K562 (cell line): Measurements from ENCODE around the gene NCOA3. TPM values are rescaled to one million over a fixed set of nuclear protein-coding genes. Genes with fewer than 3 reads are reported as not detected.
A peak's percentile ranks its signal among the peaks of the same experiment; 100 is the strongest.

ENCODE experiments used
- ARHGAP35 ChIP-seq: fragments of 450-650 bp; IDR thresholded peaks from 2 replicates; pipeline ENCODE4 v1.6.1; 2018; ENCODE audit not compliant: partially characterized antibody
- CC2D1A ChIP-seq: fragments of 450-650 bp; IDR thresholded peaks from 2 replicates; pipeline ENCODE4 v1.6.1; 2017; ENCODE audit warnings: mild to moderate bottlenecking
- CREB1 ChIP-seq, 2 experiments: sonication (generic) in 1 of 2; formaldehyde crosslinking in 1 of 2; IDR thresholded peaks; 2 replicates each; pipeline versions ENCODE4 v1.6.1 to v1.8.0; 2012 to 2022; ENCODE audit warnings: inconsistent platforms in 1 of 2, mild to moderate bottlenecking in 1 of 2, missing genetic modification reagents in 1 of 2, moderate library complexity in 1 of 2
- CTBP1 ChIP-seq: fragments of 450-650 bp; IDR thresholded peaks from 2 replicates; pipeline ENCODE4 v1.6.1; 2016; ENCODE audit warnings: borderline replicate concordance
- ESRRB ChIP-seq: fragments of 250-450 bp; sonication (Bioruptor Pico); IDR thresholded peaks from 2 replicates; pipeline ENCODE4 v1.5.0; 2020; ENCODE audit warnings: mild to moderate bottlenecking, moderate library complexity, borderline replicate concordance
- FOXA3 ChIP-seq, 2 experiments: fragments of 450-650 bp in 1 of 2; sonication (generic) in 1 of 2; formaldehyde crosslinking; IDR thresholded peaks in 1 of 2; conservative IDR thresholded peaks in 1 of 2; 2 replicates each; pipeline versions ENCODE4 v1.4.0 to v1.8.0; 2020 to 2022; ENCODE audit warnings: mild to moderate bottlenecking in 2 of 2, missing genetic modification reagents in 1 of 2
- MTA2 ChIP-seq: fragments of 450-650 bp; IDR thresholded peaks from 2 replicates; pipeline ENCODE4 v1.6.1; 2016; ENCODE audit warnings: low read depth
- NR2F6 ChIP-seq: fragments of 450-650 bp; formaldehyde crosslinking; IDR thresholded peaks from 2 replicates; pipeline ENCODE4 v1.4.0; 2020; ENCODE audit warnings: mild to moderate bottlenecking
- PKNOX1 ChIP-seq: fragments of 450-650 bp; IDR thresholded peaks from 2 replicates; pipeline ENCODE4 v1.6.1; 2016
- PML ChIP-seq: IDR thresholded peaks from 2 replicates; pipeline ENCODE4 v1.6.1; 2012; ENCODE audit warnings: low read length, inconsistent platforms
- POU5F1 ChIP-seq: fragments of 150-350 bp; IDR thresholded peaks from 2 replicates; pipeline ENCODE4 v1.6.1; 2014; ENCODE audit warnings: borderline replicate concordance, low read length, low read depth, mild to moderate bottlenecking; ENCODE audit not compliant: partially characterized antibody
- RBM22 ChIP-seq: fragments of 200-400 bp; formaldehyde crosslinking; IDR thresholded peaks from 2 replicates; pipeline ENCODE4 v1.6.1; 2018; ENCODE audit warnings: low read length, low read depth; ENCODE audit not compliant: poor library complexity, severe bottlenecking
- RBM25 ChIP-seq: fragments of 200-400 bp; formaldehyde crosslinking; IDR thresholded peaks from 2 replicates; pipeline ENCODE4 v1.6.1; 2018; ENCODE audit warnings: low read length, low read depth, moderate library complexity; ENCODE audit not compliant: severe bottlenecking
- RFX1 ChIP-seq: fragments of 450-650 bp; IDR thresholded peaks from 2 replicates; pipeline ENCODE4 v1.6.1; 2016; ENCODE audit warnings: mild to moderate bottlenecking, moderate library complexity
- RUNX1 ChIP-seq: sonication (generic); IDR thresholded peaks from 2 replicates; pipeline ENCODE4 v1.6.1; 2016; ENCODE audit warnings: antibody characterized with exemption, low read depth
- SMAD1 ChIP-seq: fragments of 150-350 bp; IDR thresholded peaks from 2 replicates; pipeline ENCODE4 v1.6.1; 2014; ENCODE audit warnings: low read length, low read depth; ENCODE audit not compliant: partially characterized antibody
- SMARCC2 ChIP-seq: fragments of 450-650 bp; IDR thresholded peaks from 2 replicates; pipeline ENCODE4 v1.6.1; 2017; ENCODE audit warnings: antibody characterized with exemption, moderate library complexity, mild to moderate bottlenecking, low read depth
- TFAM ChIP-seq: fragments of 250-450 bp; sonication (Bioruptor Pico); conservative IDR thresholded peaks from 2 replicates; pipeline ENCODE4 v1.5.0; 2021; ENCODE audit warnings: mild to moderate bottlenecking, moderate library complexity
- ZBTB9 ChIP-seq: fragments of 450-650 bp; formaldehyde crosslinking; IDR thresholded peaks from 2 replicates; pipeline ENCODE4 v1.4.0; 2020; ENCODE audit warnings: mild to moderate bottlenecking, moderate library complexity
- ZKSCAN3 ChIP-seq: fragments of 250-450 bp; sonication (Bioruptor Pico); IDR thresholded peaks from 2 replicates; pipeline ENCODE4 v1.4.0; 2020
- ZSCAN32 ChIP-seq: fragments of 450-650 bp; formaldehyde crosslinking; IDR thresholded peaks from 2 replicates; pipeline ENCODE4 v1.4.0; 2020; ENCODE audit warnings: mild to moderate bottlenecking, moderate library complexity
- polyA plus RNA-seq, 8 experiments: library from polyadenylated mRNA; depleted of rRNA in 4 of 8; stranded (reverse) in 5 of 8; unstranded in 3 of 8; fragments of >200 nt; fragmentation: Nextera tagmentation in 2 of 8; fragmentation: Illumina TruSeq in 1 of 8; extraction: Ambion mirVana in 2 of 8; extraction: Trizol in 1 of 8; gene quantifications; 2 replicates each; pipeline versions ENCODE4 v1.2.1 to v1.2.3, GENCODE V29; 2011 to 2014; ENCODE audit warnings: inconsistent platforms in 1 of 8, missing spikeins in 1 of 8
- total RNA-seq, 7 experiments: library from RNA; depleted of rRNA in 6 of 7; stranded (reverse); fragments of >200 nt in 6 of 7; fragmentation: Illumina TruSeq in 2 of 7; extraction: Trizol in 2 of 7; gene quantifications; 2 replicates each; pipeline versions ENCODE4 v1.2.1 to v1.2.3, GENCODE V29; 2011 to 2021; ENCODE audit warnings: low replicate concordance in 1 of 7
- TF ChIP-seq, protein P1 (sequence below): sonication (generic); formaldehyde crosslinking; IDR thresholded peaks from 2 replicates; pipeline ENCODE4 v1.8.1; 2023; ENCODE audit warnings: mild to moderate bottlenecking, missing genetic modification reagents
- TF ChIP-seq, protein P2 (sequence below): sonication (generic); IDR thresholded peaks from 2 replicates; pipeline ENCODE4 v1.6.1; 2016

The NCOA3 gene
- total and polyA plus RNA-seq, 9 of the 15 experiments (the other 6 are each of a cell fraction or from before 2014, with no cell fraction given): 3.2 to 24.3 (median 14.4) TPM

DNA sequence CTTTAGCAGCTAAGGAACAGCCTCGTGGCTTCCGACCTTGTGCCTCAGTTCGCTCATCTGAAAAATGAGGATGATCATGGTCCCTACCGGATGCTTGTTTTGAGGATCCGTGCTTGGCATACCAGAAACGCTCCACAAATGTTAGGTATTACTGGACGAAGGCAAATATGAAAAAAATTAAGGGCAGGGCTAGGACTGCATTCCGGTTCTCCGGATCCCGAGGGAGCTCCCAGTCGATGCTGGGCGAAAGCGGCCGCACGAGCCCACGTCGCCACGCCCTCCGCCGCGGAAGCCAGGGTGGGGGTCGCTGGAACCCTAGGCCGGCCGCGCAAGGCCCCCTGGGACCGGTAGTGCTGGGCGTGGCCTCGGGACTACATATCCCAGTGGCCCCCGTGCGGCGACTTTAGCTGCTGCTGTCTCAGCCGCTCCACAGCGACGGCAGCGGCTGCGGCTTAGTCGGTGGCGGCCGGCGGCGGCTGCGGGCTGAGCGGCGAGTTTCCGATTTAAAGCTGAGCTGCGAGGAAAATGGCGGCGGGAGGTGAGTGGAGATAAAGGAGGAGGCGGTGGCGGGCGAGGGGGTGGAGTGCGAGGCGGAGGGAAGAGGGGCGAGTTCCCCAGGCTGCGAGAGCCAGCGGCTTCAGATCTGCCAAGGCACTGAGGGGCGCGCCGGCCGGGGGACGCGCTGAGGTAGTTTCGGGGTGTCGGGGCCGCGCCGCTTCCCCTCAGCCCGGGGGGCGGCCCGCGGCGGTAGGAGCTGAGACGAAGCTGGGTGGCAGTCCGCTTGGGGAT is at the start of gene NCOA3 (continued):
- TF ChIP-seq MTA2: no peak; the same call in 1 of the 2 replicates
- no peak for TF ChIP-seq RFX1
- TF ChIP-seq SMARCC2: no peak
- peak; percentile 84; the same call in 1 of the 2 replicates for TF ChIP-seq CTBP1
- no peak for TF ChIP-seq SMAD1
- TF ChIP-seq ZBTB9 (CRISPR knock-in tag): 0 out of 2 replicates have a peak, but pooled peaks have one; percentile 20
- TF ChIP-seq RUNX1: no peak
- TF ChIP-seq RBM25: no peak
- no peak for TF ChIP-seq ZSCAN32 (CRISPR knock-in tag)
- peak; percentile 66 for TF ChIP-seq RBM22
- peak; percentile 24 for TF ChIP-seq POU5F1
- no peak for TF ChIP-seq NR2F6 (CRISPR knock-in tag)
- TF ChIP-seq, protein P1, sequence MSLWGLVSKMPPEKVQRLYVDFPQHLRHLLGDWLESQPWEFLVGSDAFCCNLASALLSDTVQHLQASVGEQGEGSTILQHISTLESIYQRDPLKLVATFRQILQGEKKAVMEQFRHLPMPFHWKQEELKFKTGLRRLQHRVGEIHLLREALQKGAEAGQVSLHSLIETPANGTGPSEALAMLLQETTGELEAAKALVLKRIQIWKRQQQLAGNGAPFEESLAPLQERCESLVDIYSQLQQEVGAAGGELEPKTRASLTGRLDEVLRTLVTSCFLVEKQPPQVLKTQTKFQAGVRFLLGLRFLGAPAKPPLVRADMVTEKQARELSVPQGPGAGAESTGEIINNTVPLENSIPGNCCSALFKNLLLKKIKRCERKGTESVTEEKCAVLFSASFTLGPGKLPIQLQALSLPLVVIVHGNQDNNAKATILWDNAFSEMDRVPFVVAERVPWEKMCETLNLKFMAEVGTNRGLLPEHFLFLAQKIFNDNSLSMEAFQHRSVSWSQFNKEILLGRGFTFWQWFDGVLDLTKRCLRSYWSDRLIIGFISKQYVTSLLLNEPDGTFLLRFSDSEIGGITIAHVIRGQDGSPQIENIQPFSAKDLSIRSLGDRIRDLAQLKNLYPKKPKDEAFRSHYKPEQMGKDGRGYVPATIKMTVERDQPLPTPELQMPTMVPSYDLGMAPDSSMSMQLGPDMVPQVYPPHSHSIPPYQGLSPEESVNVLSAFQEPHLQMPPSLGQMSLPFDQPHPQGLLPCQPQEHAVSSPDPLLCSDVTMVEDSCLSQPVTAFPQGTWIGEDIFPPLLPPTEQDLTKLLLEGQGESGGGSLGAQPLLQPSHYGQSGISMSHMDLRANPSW (CRISPR knock-in tag): no peak
- TF ChIP-seq PML: peak; percentile 68
- no peak for TF ChIP-seq CC2D1A
- TF ChIP-seq, protein P2, sequence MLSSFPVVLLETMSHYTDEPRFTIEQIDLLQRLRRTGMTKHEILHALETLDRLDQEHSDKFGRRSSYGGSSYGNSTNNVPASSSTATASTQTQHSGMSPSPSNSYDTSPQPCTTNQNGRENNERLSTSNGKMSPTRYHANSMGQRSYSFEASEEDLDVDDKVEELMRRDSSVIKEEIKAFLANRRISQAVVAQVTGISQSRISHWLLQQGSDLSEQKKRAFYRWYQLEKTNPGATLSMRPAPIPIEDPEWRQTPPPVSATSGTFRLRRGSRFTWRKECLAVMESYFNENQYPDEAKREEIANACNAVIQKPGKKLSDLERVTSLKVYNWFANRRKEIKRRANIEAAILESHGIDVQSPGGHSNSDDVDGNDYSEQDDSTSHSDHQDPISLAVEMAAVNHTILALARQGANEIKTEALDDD: no peak
- TF ChIP-seq ARHGAP35: no peak
- peak; percentile 84 for TF ChIP-seq CREB1 (IDR thresholded peaks at IDR 0.05)
- peak; percentile 79; the same call in 1 of the 2 replicates for TF ChIP-seq CREB1 (CRISPR knock-in tag; IDR thresholded peaks at IDR 0.05)
- TF ChIP-seq PKNOX1: peak; percentile 13; the same call in 1 of the 2 replicates
- TF ChIP-seq FOXA3 (CRISPR knock-in tag; conservative IDR thresholded peaks at IDR 0.05 in 1 of 2, IDR thresholded peaks at IDR 0.05 in 1 of 2): no peak
- no peak for TF ChIP-seq ESRRB (CRISPR knock-in tag)
- no peak for TF ChIP-seq ZKSCAN3 (CRISPR knock-in tag)
- TF ChIP-seq TFAM (CRISPR knock-in tag): no peak
